ENCODE data around the gene FOXC1.
A peak's percentile ranks its signal among the peaks of the same experiment; 100 is the strongest.

FOXC1 gene

GRCh38 chr6:1609648-1610496 is at the start of gene FOXC1:
Gene FOXC1 (plus strand): TSS chr6:1609915. CDS start chr6:1610446, 531 bp downstream.
- peak; percentile 88 for DNase-seq

- no peak for DNase-seq
These were observed 49.2 kb upstream of the FOXC1 start for GRCh38 chr6:1560281-1561058.

- no peak for DNase-seq
These were observed 48.4 kb upstream of the FOXC1 start for GRCh38 chr6:1561355-1561754.

DNA sequence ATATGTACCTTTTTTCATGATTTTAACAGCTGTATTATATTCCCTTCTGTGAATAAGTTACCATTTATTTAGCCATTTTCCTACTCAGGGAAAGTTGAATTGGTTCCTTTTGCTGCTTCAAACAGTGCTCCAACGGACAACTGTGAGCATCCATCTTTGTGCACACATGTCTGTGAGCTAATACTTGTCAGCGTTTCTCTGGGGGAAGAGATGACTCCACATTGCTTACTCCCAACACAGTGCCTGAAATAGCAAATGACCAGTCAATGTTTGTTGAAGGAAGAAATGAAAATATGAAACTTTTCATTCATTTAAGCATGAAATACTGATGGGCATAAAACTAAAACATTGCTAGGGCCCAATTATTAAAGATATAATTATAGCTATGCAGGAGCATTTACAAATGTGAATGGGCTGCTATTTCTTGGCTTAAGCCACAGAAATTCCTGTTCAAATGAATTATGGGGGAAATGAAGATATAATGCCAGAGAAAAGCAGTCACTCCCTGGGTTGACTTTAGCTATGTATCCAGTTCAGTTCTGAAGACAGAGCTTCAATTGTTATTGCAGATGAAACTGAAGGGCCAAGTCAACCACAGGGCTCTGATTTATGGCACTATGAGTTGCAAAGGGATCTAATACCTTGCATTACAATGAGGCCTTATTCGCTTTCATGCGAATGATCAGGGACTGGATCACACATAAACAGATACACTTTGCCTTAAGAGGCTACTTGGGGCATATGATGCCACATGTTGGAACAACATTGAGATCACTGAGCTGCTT is 47.4 kb upstream of the FOXC1 start:
- DNase-seq: no peak

GRCh38 chr6:1569377-1569776 is 40.3 kb upstream of the FOXC1 start:
- no peak for DNase-seq

DNA sequence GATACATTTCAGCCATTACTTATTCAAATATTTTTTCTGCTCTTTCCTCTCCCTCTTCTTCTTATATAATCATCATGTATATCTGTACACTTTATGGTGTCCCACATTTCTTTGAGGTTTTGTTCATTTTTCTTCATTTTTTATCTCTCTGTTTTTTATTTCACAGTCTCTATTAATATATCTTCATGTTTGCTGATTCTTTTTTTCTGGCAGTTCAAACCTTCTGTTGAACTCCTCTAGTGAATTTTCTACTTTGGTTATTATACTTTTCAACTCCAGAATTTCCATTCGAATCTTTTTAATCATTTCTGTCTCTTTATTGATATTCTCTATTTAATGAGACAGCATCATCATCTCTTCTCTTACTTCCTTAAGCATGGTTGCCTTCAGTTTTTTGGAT is 38.9 kb upstream of the FOXC1 start:
- no peak for DNase-seq

- no peak for DNase-seq
These were observed 36.8 kb upstream of the FOXC1 start for GRCh38 chr6:1572892-1573291.

- DNase-seq: no peak
These were observed 35.5 kb upstream of the FOXC1 start for GRCh38 chr6:1574083-1574761.

DNA sequence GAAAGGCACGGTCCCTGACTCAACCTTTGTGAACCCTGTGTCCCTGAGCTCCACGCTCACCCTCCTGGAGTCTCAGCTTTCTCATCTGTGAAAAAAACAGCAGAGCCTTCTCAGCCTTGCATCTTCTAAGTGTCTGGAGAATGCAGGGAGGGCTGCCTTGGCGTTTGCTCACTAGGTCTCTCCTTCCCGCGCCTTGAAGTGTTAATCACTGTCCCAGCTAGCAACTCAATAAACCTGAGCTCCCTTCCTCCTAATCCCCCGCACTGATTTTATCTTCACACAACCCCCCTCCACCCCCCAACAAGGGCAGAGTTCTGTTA is 34.9 kb upstream of the FOXC1 start:
- DNase-seq: peak; percentile 4

DNA sequence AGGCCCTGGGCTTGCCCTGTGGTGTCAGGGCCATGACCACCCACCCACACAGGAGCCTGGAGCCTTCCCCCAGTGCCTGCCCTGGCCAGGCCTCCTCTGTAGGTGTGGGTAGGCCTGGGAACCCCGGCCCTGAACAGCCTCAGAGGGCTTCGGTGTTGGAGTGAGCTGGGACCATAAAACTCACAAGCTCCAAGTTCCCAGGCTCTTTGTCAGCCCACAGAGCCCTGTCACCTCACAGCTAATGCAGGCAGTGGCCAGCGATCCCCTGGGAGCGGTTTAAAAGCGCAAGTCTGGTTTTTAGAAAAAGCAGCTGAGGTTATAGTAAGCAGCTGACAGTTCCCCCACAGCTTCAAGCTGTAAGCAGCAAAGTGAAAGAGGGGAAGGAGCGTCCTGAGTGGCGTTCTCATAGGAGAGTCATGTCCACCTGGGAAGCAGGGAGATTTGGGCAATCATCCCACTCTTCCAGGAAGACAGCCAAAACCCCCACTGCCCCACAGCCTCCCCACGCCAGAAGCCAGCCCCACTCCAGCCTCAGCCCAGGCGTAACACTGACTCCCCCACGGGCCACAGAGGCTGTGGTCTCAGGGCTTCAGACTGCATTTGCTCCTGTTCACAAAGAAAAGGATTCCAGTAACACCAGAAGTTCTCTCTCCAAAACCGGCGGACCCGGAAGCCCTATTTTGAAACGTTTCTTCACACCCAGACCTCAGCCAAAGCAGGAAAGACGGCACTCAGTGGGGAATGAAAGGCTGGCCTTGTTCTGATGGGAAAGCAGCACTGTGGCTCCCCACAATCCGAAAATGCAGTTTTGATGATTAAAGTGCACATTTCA is 34.3 kb upstream of the FOXC1 start:
- peak; percentile 47 for DNase-seq

GRCh38 chr6:1576166-1576565 is 33.5 kb upstream of the FOXC1 start:
- no peak for DNase-seq

DNA sequence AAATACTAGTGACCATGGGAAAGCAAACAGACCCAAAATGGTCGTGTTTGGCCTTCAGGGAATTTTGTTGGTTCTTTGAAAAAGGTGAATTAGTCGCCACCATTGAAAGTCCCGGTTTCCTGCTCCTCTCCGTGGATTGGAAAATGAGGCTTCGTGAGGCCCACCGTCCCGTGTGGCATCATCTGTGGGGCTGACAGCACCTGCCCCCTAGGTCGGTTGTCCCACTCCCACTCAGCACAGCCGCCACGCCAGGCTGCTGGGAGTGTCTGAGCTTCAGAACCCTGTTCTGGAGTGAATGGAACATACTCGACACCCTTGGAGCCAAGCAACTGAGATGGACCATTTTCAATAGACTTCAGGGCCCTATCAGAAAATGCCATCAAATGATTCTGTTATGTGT is 33.0 kb upstream of the FOXC1 start:
- DNase-seq: no peak

- no peak for DNase-seq
These were observed 32.5 kb upstream of the FOXC1 start for GRCh38 chr6:1577146-1577680.

GRCh38 chr6:1577896-1578745 is 31.6 kb upstream of the FOXC1 start:
- DNase-seq: no peak

- DNase-seq: no peak
These were observed 30.6 kb upstream of the FOXC1 start for GRCh38 chr6:1579096-1579495.

GRCh38 chr6:1580109-1580508 is 29.6 kb upstream of the FOXC1 start:
- no peak for DNase-seq

DNA sequence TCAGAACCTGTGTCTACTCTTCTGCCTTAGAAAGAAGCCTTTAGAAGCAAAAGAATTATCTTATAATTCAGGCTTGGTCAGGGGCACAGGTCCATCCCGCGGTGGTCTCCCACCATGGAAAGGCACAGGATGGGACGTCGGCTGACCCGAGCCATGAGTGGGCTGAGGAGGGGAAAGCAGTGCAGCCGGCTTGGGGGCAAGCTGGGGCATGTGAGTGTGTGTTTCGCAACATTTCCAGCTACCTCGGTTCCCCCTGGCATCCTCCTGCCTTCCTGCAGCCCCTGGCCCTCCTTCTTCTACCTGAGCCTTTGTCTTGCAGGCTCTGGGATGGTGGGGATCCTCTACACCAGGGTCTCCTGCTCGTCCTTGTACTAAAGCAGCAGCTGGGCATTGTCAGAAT is 29.1 kb upstream of the FOXC1 start:
- no peak for DNase-seq

DNA sequence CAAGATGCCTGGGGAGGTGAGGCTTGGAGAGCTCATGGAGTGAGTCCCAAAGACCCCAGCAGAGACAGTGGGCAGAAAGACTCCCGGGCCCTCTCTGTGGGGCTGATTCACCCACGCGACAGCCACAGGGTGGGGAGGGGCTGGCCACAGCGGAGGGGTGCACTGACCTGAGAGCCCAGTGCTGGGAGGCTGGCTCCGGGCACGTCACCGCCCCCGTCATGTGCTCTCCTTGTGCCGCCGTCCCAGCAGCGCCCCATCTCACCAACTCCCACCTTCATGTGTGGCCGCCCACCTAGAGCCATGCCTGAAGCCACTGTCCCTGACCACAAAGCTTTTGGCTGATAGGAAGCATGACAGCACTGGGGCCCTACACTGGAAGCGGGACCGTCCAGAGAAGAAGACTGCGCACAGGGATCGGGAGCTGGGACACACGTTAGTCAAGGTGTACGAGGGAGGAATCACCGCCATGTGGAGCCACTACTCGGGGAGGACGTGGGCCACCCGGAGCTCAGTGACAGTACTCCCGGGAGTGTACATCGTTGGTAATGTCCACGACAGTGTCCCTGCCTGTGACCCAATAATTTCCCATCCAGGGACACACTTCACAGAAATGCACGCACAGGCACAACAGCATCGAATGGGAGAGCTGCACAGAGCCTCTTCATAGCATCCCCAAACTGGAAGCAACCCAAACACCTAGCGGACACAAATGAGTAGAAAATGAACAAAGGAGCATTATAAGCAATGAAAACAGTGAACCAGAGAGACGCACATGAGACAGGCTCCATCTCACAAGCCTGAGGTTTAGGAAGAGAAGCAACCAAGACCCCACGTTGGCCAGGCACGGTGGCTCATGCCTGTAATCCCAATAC is 28.4 kb upstream of the FOXC1 start:
- no peak for DNase-seq

GRCh38 chr6:1584146-1584545 is 25.6 kb upstream of the FOXC1 start:
- no peak for DNase-seq

All from fibroblast of skin of right biceps (primary cell).